Spleen (tissue), 7 donors: ENCODE results near the gene EMX1.

Source experiments
- CTCF ChIP-seq, 11 experiments: fragments of 200-600 bp in 7 of 11; fragments of 450-650 bp in 4 of 11; sonication (generic) in 4 of 11; IDR thresholded peaks in 8 of 11; conservative IDR thresholded peaks in 3 of 11; 1 replicate in 7 of 11; 2 replicates in 4 of 11; pipeline versions ENCODE4 v1.4.0 to v1.8.0; 2016 to 2021; ENCODE audit warnings: antibody characterized with exemption in 11 of 11, inconsistent platforms in 4 of 11, mild to moderate bottlenecking in 1 of 11
- POLR2A ChIP-seq, 3 donors: fragments of 450-650 bp; IDR thresholded peaks; one replicate each; pipeline ENCODE4 v1.5.1; 2017; ENCODE audit warnings: antibody characterized with exemption in 3 of 3, mild to moderate bottlenecking in 1 of 3
- POLR2AphosphoS5 ChIP-seq, 3 donors: sonication (generic); formaldehyde crosslinking; IDR thresholded peaks; one replicate each; pipeline ENCODE4 v1.5.1; 2017; ENCODE audit warnings: antibody characterized with exemption in 3 of 3
- donor health status: DM: no; HTN: no; CAD: no; lungs with moderate emphysema.
- donor health status: DM: no; HTN: no; CAD: no.
- donor health status: DM: no; HTN: no; CAD: no.

- TF ChIP-seq CTCF (IDR thresholded peaks at IDR 0.05 in 8 of 11, conservative IDR thresholded peaks at IDR 0.05 in 3 of 11), result no peak
- TF ChIP-seq POLR2A (IDR thresholded peaks at IDR 0.05), result no peak
- no peak for TF ChIP-seq POLR2AphosphoS5 (IDR thresholded peaks at IDR 0.05)
Measured at GRCh38 chr2:72982781-72983499, 65.6 kb downstream of the EMX1 start.
